GM19328 (cell line): Measurements from ENCODE around the gene PVALEF.

Experiments used
- ATAC-seq: cut with Tn5 transposase; IDR thresholded peaks from one replicate; pipeline ENCODE4 v1.9.1; 2021; ENCODE audit warnings: mild to moderate bottlenecking, moderate library complexity; ENCODE audit not compliant: unreplicated experiment

Gene PVALEF

GRCh38 chr17:81161536-81161935 is 3.8 kb upstream of the PVALEF start:
- no peak for ATAC-seq

- ATAC-seq, result no peak
These were observed 3.3 kb upstream of the PVALEF start for GRCh38 chr17:81161972-81162371.

GRCh38 chr17:81162491-81162890 is 2.8 kb upstream of the PVALEF start:
- no peak for ATAC-seq

GRCh38 chr17:81163051-81163695 is 2.1 kb upstream of the PVALEF start:
- no peak for ATAC-seq

GRCh38 chr17:81163703-81164370 is 1.5 kb upstream of the PVALEF start:
- ATAC-seq, result no peak

GRCh38 chr17:81164371-81165245 is 699 bp upstream of the PVALEF start:
- no peak for ATAC-seq

- no peak for ATAC-seq
These were observed 756 bp downstream of the PVALEF start, which contains the start of gene AATK for GRCh38 chr17:81166033-81166492. Gene AATK (minus strand): TSS chr17:81166221. CDS start chr17:81165992, 229 bp downstream.

GRCh38 chr17:81167194-81167524 is 1.9 kb downstream of the PVALEF start:
- no peak for ATAC-seq

GRCh38 chr17:81167638-81168037 is 2.3 kb downstream of the PVALEF start:
- ATAC-seq, result no peak

- ATAC-seq, result no peak
These were observed 4.6 kb downstream of the PVALEF start for GRCh38 chr17:81169870-81170309.

- no peak for ATAC-seq
These were observed 5.6 kb downstream of the PVALEF start for GRCh38 chr17:81170727-81171494.

GRCh38 chr17:81171941-81172340 is 6.6 kb downstream of the PVALEF start:
- no peak for ATAC-seq

- no peak for ATAC-seq
These were observed 7.9 kb downstream of the PVALEF start for GRCh38 chr17:81173052-81173761.

GRCh38 chr17:81173762-81174155 is 8.5 kb downstream of the PVALEF start:
- no peak for ATAC-seq

- no peak for ATAC-seq
These were observed 11.4 kb downstream of the PVALEF start for GRCh38 chr17:81176666-81177065.

- ATAC-seq, result no peak
These were observed 13.1 kb downstream of the PVALEF start for GRCh38 chr17:81178136-81179091.

GRCh38 chr17:81179220-81179619 is 13.9 kb downstream of the PVALEF start:
- no peak for ATAC-seq

- no peak for ATAC-seq
These were observed 14.6 kb downstream of the PVALEF start for GRCh38 chr17:81179861-81180260.
